SK-N-SH (cell line): Measurements from ENCODE around the gene CCDC141. TPM values are rescaled to one million over a fixed set of nuclear protein-coding genes. Genes with fewer than 3 reads are reported as not detected.

Experiments used
- CTCF ChIA-PET: fragments of 300-600, 350-600 bp; formaldehyde crosslinking; extraction: SDS; loops from one replicate; lab custom pipeline; 2021; lab: Yijun Ruan, JAX
- POLR2A ChIA-PET: fragments of 350-600 bp; sonication (Branson Sonifier 250); formaldehyde crosslinking; extraction: SDS; loops from one replicate; lab custom pipeline; 2020; ENCODE audit warnings: antibody characterized with exemption, inconsistent platforms; lab: Yijun Ruan, JAX
- DNase-seq: peaks from one replicate; pipeline ENCODE4 v3.0.0; 2012
- H2AFZ ChIP-seq: fragments of 200-600 bp; sonication (generic); 2 replicates; pipeline ENCODE4 v1.8.1; 2016; ENCODE audit warnings: antibody characterized with exemption, mild to moderate bottlenecking, low read depth
- H3F3A ChIP-seq: fragments of 200-600 bp; sonication (generic); replicated peaks from 2 replicates; pipeline ENCODE3; 2016; ENCODE audit warnings: antibody characterized with exemption, mild to moderate bottlenecking; ENCODE audit not compliant: insufficient read depth
- H3K27ac ChIP-seq, 2 experiments: fragments of 200-500 bp in 1 of 2; fragments of 200-600 bp in 1 of 2; sonication (Bioruptor generic) in 1 of 2; sonication (generic), shearing (Covaris generic) in 1 of 2; 2 replicates each; pipeline versions ENCODE4 v1.5.1 to v1.6.1; 2014 to 2016; ENCODE audit warnings: low read depth in 2 of 2, inconsistent platforms in 1 of 2, low read length in 1 of 2, mild to moderate bottlenecking in 1 of 2, mixed read lengths in 1 of 2
- H3K27me3 ChIP-seq: fragments of 200-600 bp; sonication (generic), shearing (Covaris generic); 2 replicates; pipeline ENCODE4 v1.6.1; 2016; ENCODE audit warnings: mixed run types; ENCODE audit not compliant: insufficient read depth
- H3K36me3 ChIP-seq, 2 experiments: fragments of 200-500 bp in 1 of 2; fragments of 200-600 bp in 1 of 2; sonication (Bioruptor generic) in 1 of 2; sonication (generic) in 1 of 2; replicated peaks in 1 of 2; 2 replicates each; pipeline versions ENCODE3 to v1.5.1; 2014 to 2016; ENCODE audit warnings: low read length in 1 of 2, mild to moderate bottlenecking in 1 of 2; ENCODE audit not compliant: insufficient read depth in 2 of 2, control insufficient read depth in 1 of 2
- H3K4me1 ChIP-seq, 2 experiments: fragments of 200-500 bp in 1 of 2; fragments of 200-600 bp in 1 of 2; sonication (Bioruptor generic) in 1 of 2; sonication (generic), shearing (Covaris generic) in 1 of 2; 2 replicates each; pipeline versions ENCODE4 v1.5.1 to v1.6.1; 2014 to 2016; ENCODE audit warnings: low read depth in 1 of 2, low read length in 1 of 2, mixed run types in 1 of 2; ENCODE audit not compliant: insufficient read depth in 2 of 2, control insufficient read depth in 1 of 2
- H3K4me2 ChIP-seq: fragments of 200-600 bp; sonication (generic), shearing (Covaris generic); 2 replicates; pipeline ENCODE4 v1.6.1; 2017; ENCODE audit warnings: mixed run types
- H3K4me3 ChIP-seq, 2 experiments: fragments of 200-500 bp in 1 of 2; fragments of 200-600 bp in 1 of 2; sonication (Bioruptor generic) in 1 of 2; sonication (generic), shearing (Covaris generic) in 1 of 2; 2 replicates each; pipeline versions ENCODE4 v1.5.1 to v1.8.1; 2014 to 2016; ENCODE audit warnings: low read depth in 2 of 2, inconsistent platforms in 1 of 2, low read length in 1 of 2, mild to moderate bottlenecking in 1 of 2, mixed read lengths in 1 of 2, moderate library complexity in 1 of 2
- H3K79me2 ChIP-seq: fragments of 200-600 bp; sonication (generic); 2 replicates; pipeline ENCODE4 v1.8.1; 2017; ENCODE audit warnings: mild to moderate bottlenecking; ENCODE audit not compliant: insufficient read depth
- H3K9ac ChIP-seq: fragments of 200-600 bp; sonication (generic); 2 replicates; pipeline ENCODE4 v1.6.1; 2017; ENCODE audit warnings: mixed run types
- H3K9me2 ChIP-seq: fragments of 200-600 bp; sonication (generic); 2 replicates; pipeline ENCODE4 v1.6.1; 2017; ENCODE audit warnings: mixed run types
- H3K9me3 ChIP-seq: fragments of 200-600 bp; sonication (generic); 2 replicates; pipeline ENCODE4 v1.6.1; 2017; ENCODE audit warnings: mixed run types, mild to moderate bottlenecking, moderate library complexity
- H4K20me1 ChIP-seq: fragments of 200-600 bp; sonication (generic); 2 replicates; pipeline ENCODE4 v1.6.1; 2017; ENCODE audit warnings: mild to moderate bottlenecking, mixed run types; ENCODE audit not compliant: insufficient read depth
- CHD2 ChIP-seq: fragments of 150-350 bp; IDR thresholded peaks from 2 replicates; pipeline ENCODE4 v1.6.1; 2018; ENCODE audit warnings: low read length; ENCODE audit not compliant: partially characterized antibody
- ELF1 ChIP-seq: IDR thresholded peaks from 2 replicates; pipeline ENCODE4 v1.4.0; 2012
- EP300 ChIP-seq, 2 experiments: IDR thresholded peaks; 2 replicates each; pipeline versions ENCODE4 v1.4.0 to v1.6.1; 2012; ENCODE audit warnings: borderline replicate concordance in 1 of 2, low read depth in 1 of 2, low read length in 1 of 2
- FOSL2 ChIP-seq: IDR thresholded peaks from 2 replicates; pipeline ENCODE4 v1.4.0; 2012; ENCODE audit warnings: low read depth, mild to moderate bottlenecking, moderate library complexity, borderline replicate concordance
- FOXJ3 ChIP-seq: sonication (generic); formaldehyde crosslinking; IDR thresholded peaks from 2 replicates; pipeline ENCODE4 v1.5.1; 2020; ENCODE audit warnings: mild to moderate bottlenecking, missing genetic modification reagents
- FOXM1 ChIP-seq: IDR thresholded peaks from 2 replicates; pipeline ENCODE4 v1.4.0; 2012; ENCODE audit warnings: low read depth, mild to moderate bottlenecking
- GABPA ChIP-seq: IDR thresholded peaks from 2 replicates; pipeline ENCODE4 v1.4.0; 2012; ENCODE audit warnings: low read depth, mild to moderate bottlenecking
- JUND ChIP-seq: IDR thresholded peaks from 2 replicates; pipeline ENCODE4 v1.4.0; 2012
- MEF2A ChIP-seq: IDR thresholded peaks from 2 replicates; pipeline ENCODE4 v1.4.0; 2012; ENCODE audit warnings: low read depth, borderline replicate concordance
- NFIC ChIP-seq: IDR thresholded peaks from 2 replicates; pipeline ENCODE4 v1.4.0; 2012; ENCODE audit warnings: borderline replicate concordance
- NRF1 ChIP-seq: IDR thresholded peaks from 2 replicates; pipeline ENCODE4 v1.6.1; 2012; ENCODE audit warnings: low read depth, mild to moderate bottlenecking, low read length
- POLR2AphosphoS5 ChIP-seq: IDR thresholded peaks from 2 replicates; pipeline ENCODE4 v1.6.1; 2012; ENCODE audit warnings: low read depth, low read length
- RAD21 ChIP-seq: IDR thresholded peaks from 2 replicates; pipeline ENCODE4 v1.6.1; 2012; ENCODE audit warnings: mild to moderate bottlenecking, low read length
- RCOR1 ChIP-seq: fragments of 150-350 bp; IDR thresholded peaks from 2 replicates; pipeline ENCODE4 v1.6.1; 2017; ENCODE audit warnings: antibody characterized with exemption, low read length
- RFX5 ChIP-seq: IDR thresholded peaks from 2 replicates; pipeline ENCODE4 v1.6.1; 2012; ENCODE audit warnings: mild to moderate bottlenecking, improper control_type of control experiment, low read length
- RXRA ChIP-seq: IDR thresholded peaks from 2 replicates; pipeline ENCODE4 v1.4.0; 2012; ENCODE audit warnings: low read depth, mild to moderate bottlenecking, borderline replicate concordance
- SIN3A ChIP-seq: IDR thresholded peaks from 2 replicates; pipeline ENCODE4 v1.6.1; 2012; ENCODE audit warnings: low read depth, mild to moderate bottlenecking, low read length, moderate library complexity, borderline replicate concordance
- SMC3 ChIP-seq: IDR thresholded peaks from 2 replicates; pipeline ENCODE4 v1.6.1; 2012; ENCODE audit warnings: low read depth, low read length, improper control_type of control experiment
- TAF1 ChIP-seq: IDR thresholded peaks from 2 replicates; pipeline ENCODE4 v1.6.1; 2012; ENCODE audit warnings: low read depth, mild to moderate bottlenecking, low read length, moderate library complexity, borderline replicate concordance
- TEAD4 ChIP-seq: IDR thresholded peaks from 2 replicates; pipeline ENCODE4 v1.4.0; 2012; ENCODE audit warnings: mild to moderate bottlenecking, borderline replicate concordance; ENCODE audit not compliant: insufficient read depth
- YY1 ChIP-seq: IDR thresholded peaks from 2 replicates; pipeline ENCODE4 v1.4.0; 2012; ENCODE audit warnings: low read depth, mild to moderate bottlenecking
- WGBS: methylation state at CpG from one replicate; pipeline ENCODE4 v1.1.6; 2017; ENCODE audit warnings: low lambda C conversion rate; 5-methylcytosine and 5-hydroxymethylcytosine counted together
- polyA plus RNA-seq, 3 experiments: library from polyadenylated mRNA; depleted of rRNA; stranded (reverse); fragments of >200 nt; gene quantifications; 2 replicates each; pipeline ENCODE4 v1.2.3, GENCODE V29; 2012
- TF ChIP-seq, protein P1 (sequence below): IDR thresholded peaks from 2 replicates; pipeline ENCODE4 v1.4.0; 2012; ENCODE audit warnings: low read depth, borderline replicate concordance
- TF ChIP-seq, protein P2 (sequence below): IDR thresholded peaks from 2 replicates; pipeline ENCODE4; 2012
- TF ChIP-seq, protein P3 (sequence below): IDR thresholded peaks from 2 replicates; pipeline ENCODE4 v1.4.0; 2012; ENCODE audit warnings: low read depth, borderline replicate concordance
- TF ChIP-seq, protein P4 (sequence below): IDR thresholded peaks from 2 replicates; pipeline ENCODE4 v1.4.0; 2012; ENCODE audit warnings: low read depth

The CCDC141 gene
- polyA plus RNA-seq, 1 of the 3 experiments (the other 2 are of a cell fraction) = 0.02 TPM

DNA sequence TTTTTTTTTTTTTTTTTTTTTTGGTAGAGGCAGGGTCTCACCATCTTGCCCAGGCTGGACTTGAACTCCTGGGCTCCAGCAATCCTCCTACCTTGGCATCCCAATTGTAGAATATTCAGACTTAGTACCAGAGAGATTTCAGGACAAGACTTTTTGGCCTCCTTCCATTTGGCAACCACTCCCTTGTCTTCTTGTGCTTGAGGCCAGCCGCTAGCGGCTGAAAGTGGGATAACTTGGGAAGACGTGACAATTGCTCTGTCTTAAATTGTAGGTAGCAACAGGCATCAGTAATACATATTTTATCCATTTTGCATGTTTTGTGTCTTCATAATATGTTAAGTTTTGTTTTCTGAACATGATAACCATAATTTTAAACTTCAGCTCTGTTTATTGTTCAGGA lies 189.4 kb downstream of the CCDC141 start:
- Histone ChIP-seq H3K9ac (no peak overlapping the region), H3K79me2 (no peaks in the 10 kb centered on the region), H3K9me2 (no peaks in the 10 kb centered on the region), H3K9me3 (no peaks in the 10 kb centered on the region), H3K4me2 (no peak overlapping the region), H3K27me3 (no peaks in the 10 kb centered on the region), H3F3A (peaks cover 16% of the 10 kb centered on the region), H3K36me3 (no peaks in the 10 kb centered on the region), H3K4me3 (no peak overlapping the region), H3K4me1 (peaks cover 10 to 22% of the 10 kb centered on the region in 2 experiments), H4K20me1 (no peaks in the 10 kb centered on the region), H2AFZ (no peak overlapping the region), H3K27ac (peak overlapping the region in 1 of 2 experiments; percentile 24; a peak in 1 of 4 replicates)
- no peak for DNase-seq
- ChIA-PET POLR2A (no interaction called here), CTCF (interaction anchor here (0.9 to 1.2 kb wide), 3 partner anchors 16 to 56 kb away, joined by 3 to 4 read pairs (median 3); no protein-coding TSS in a partner anchor)
- TF ChIP-seq CHD2 (no peak), NFIC (peak; percentile 7; the same call in 1 of the 2 replicates)
- WGBS = 83% methylated on average over 3 of the region's 3 CpGs

DNA sequence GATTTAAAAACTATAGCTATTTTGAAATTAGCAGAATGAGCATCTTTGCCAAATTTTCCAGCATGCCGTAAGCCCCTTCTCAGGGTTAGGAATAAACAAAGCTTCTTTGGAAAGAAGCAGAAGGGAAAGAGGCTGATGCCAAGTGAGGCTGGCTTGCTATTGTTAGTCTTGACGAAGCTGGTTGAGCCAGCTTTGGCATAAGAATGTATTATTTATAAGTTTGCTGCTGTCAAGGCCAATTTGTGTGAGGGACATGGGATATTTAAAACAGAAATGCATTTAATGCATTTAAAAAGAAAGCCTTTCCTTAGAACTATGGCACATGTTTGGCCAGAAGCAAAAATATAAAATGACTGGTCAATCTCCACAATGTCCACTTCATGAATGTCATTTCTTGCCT lies 190.2 kb downstream of the CCDC141 start:
- Histone ChIP-seq H3K9me3 (no peaks in the 10 kb centered on the region), H3K79me2 (no peaks in the 10 kb centered on the region), H3F3A (peaks cover 8% of the 10 kb centered on the region), H4K20me1 (no peaks in the 10 kb centered on the region), H2AFZ (no peak overlapping the region), H3K36me3 (no peaks in the 10 kb centered on the region), H3K9me2 (no peaks in the 10 kb centered on the region), H3K27me3 (no peaks in the 10 kb centered on the region), H3K27ac (peak overlapping the region; percentile 13 to 40; a peak in 2 of 4 replicates), H3K9ac (no peak overlapping the region), H3K4me3 (no peak overlapping the region), H3K4me1 (peaks cover 9 to 14% of the 10 kb centered on the region in 2 experiments), H3K4me2 (no peak overlapping the region)
- 57% methylated on average over 2 of the region's 2 CpGs for WGBS
- ChIA-PET CTCF (interaction anchor here (0.6 to 1.3 kb wide), 6 partner anchors 15 to 270 kb away, joined by 3 to 4 read pairs (median 3); no protein-coding TSS in a partner anchor), POLR2A (no interaction called here)
- DNase-seq = peak; percentile 7
- no peak for TF ChIP-seq SIN3A
- peak; percentile 33 to 87; a peak in 3 of 4 replicates for TF ChIP-seq EP300 (IDR thresholded peaks at IDR 0.05; ENCODE audit: borderline replicate concordance in 1 of 2, low read depth in 1 of 2, low read length in 1 of 2)
- TF ChIP-seq JUND = peak; percentile 31; the same call in 1 of the 2 replicates
- no peak for TF ChIP-seq FOXJ3 (CRISPR knock-in tag)
- TF ChIP-seq TAF1 = no peak
- TF ChIP-seq RXRA = no peak
- TF ChIP-seq, protein P1, sequence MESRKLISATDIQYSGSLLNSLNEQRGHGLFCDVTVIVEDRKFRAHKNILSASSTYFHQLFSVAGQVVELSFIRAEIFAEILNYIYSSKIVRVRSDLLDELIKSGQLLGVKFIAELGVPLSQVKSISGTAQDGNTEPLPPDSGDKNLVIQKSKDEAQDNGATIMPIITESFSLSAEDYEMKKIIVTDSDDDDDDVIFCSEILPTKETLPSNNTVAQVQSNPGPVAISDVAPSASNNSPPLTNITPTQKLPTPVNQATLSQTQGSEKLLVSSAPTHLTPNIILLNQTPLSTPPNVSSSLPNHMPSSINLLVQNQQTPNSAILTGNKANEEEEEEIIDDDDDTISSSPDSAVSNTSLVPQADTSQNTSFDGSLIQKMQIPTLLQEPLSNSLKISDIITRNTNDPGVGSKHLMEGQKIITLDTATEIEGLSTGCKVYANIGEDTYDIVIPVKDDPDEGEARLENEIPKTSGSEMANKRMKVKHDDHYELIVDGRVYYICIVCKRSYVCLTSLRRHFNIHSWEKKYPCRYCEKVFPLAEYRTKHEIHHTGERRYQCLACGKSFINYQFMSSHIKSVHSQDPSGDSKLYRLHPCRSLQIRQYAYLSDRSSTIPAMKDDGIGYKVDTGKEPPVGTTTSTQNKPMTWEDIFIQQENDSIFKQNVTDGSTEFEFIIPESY = no peak
- no peak for TF ChIP-seq NRF1
- no peak for TF ChIP-seq YY1
- no peak for TF ChIP-seq RAD21
- no peak for TF ChIP-seq FOSL2
- no peak for TF ChIP-seq TEAD4
- peak; percentile 79 for TF ChIP-seq RCOR1
- no peak for TF ChIP-seq POLR2AphosphoS5
- TF ChIP-seq, protein P2, sequence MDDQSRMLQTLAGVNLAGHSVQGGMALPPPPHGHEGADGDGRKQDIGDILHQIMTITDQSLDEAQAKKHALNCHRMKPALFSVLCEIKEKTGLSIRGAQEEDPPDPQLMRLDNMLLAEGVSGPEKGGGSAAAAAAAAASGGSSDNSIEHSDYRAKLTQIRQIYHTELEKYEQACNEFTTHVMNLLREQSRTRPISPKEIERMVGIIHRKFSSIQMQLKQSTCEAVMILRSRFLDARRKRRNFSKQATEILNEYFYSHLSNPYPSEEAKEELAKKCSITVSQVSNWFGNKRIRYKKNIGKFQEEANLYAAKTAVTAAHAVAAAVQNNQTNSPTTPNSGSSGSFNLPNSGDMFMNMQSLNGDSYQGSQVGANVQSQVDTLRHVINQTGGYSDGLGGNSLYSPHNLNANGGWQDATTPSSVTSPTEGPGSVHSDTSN = peak; percentile 86
- no peak for TF ChIP-seq RFX5
- no peak for TF ChIP-seq FOXM1
- no peak for TF ChIP-seq ELF1
- TF ChIP-seq SMC3 = no peak
- TF ChIP-seq GABPA = no peak
- TF ChIP-seq MEF2A = no peak
- TF ChIP-seq, protein P3, sequence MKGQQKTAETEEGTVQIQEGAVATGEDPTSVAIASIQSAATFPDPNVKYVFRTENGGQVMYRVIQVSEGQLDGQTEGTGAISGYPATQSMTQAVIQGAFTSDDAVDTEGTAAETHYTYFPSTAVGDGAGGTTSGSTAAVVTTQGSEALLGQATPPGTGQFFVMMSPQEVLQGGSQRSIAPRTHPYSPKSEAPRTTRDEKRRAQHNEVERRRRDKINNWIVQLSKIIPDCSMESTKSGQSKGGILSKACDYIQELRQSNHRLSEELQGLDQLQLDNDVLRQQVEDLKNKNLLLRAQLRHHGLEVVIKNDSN = no peak
- TF ChIP-seq, protein P4, sequence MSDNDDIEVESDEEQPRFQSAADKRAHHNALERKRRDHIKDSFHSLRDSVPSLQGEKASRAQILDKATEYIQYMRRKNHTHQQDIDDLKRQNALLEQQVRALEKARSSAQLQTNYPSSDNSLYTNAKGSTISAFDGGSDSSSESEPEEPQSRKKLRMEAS = no peak
